Fibroblast of lung (primary cell): Measurements from ENCODE around the gene FN3K. TPM values are rescaled to one million over a fixed set of nuclear protein-coding genes. Genes with fewer than 3 reads are reported as not detected.

Source experiments
- DNase-seq, 2 donors: peaks; one replicate each; pipeline versions ENCODE4 v3.0.0 to v3.0.0-alpha.2; 2010; ENCODE audit warnings: low read depth in 2 of 2
- H2AFZ ChIP-seq: 2 replicates; pipeline ENCODE4 v1.5.1; 2012; ENCODE audit warnings: low read length, control low read depth, inconsistent platforms
- H3K27ac ChIP-seq: 2 replicates; pipeline ENCODE4 v1.5.1; 2011; ENCODE audit warnings: low read length, control low read depth; ENCODE audit not compliant: insufficient read depth
- H3K27me3 ChIP-seq: 2 replicates; pipeline ENCODE4 v1.5.1; 2011; ENCODE audit warnings: mild to moderate bottlenecking, low read length; ENCODE audit not compliant: control insufficient read depth, insufficient read depth
- H3K36me3 ChIP-seq: 2 replicates; pipeline ENCODE4 v1.5.1; 2011; ENCODE audit warnings: low read length; ENCODE audit not compliant: control insufficient read depth, insufficient read depth
- H3K4me1 ChIP-seq: 2 replicates; pipeline ENCODE4 v1.5.1; 2011; ENCODE audit warnings: low read length; ENCODE audit not compliant: control insufficient read depth, insufficient read depth; ENCODE audit errors: extremely low read depth
- H3K4me2 ChIP-seq: 2 replicates; pipeline ENCODE4 v1.5.1; 2011; ENCODE audit warnings: low read length, control low read depth; ENCODE audit not compliant: insufficient read depth; ENCODE audit errors: extremely low read depth
- H3K4me3 ChIP-seq, 4 experiments: fragments of 200-600 bp in 1 of 4; sonication (generic) in 1 of 4; replicated peaks in 1 of 4; 2 replicates each; pipeline ENCODE4 v1.5.1; 2011 to 2016; ENCODE audit warnings: low read length in 4 of 4, low read depth in 3 of 4, mild to moderate bottlenecking in 3 of 4, control low read depth in 2 of 4, inconsistent platforms in 1 of 4, mixed read lengths in 1 of 4; ENCODE audit not compliant: insufficient read depth in 1 of 4; ENCODE audit errors: control extremely low read depth in 1 of 4
- H3K79me2 ChIP-seq: 2 replicates; pipeline ENCODE4 v1.5.1; 2012; ENCODE audit warnings: mild to moderate bottlenecking, low read length, inconsistent platforms; ENCODE audit not compliant: control insufficient read depth, insufficient read depth
- H3K9ac ChIP-seq: 2 replicates; pipeline ENCODE4 v1.5.1; 2011; ENCODE audit warnings: mild to moderate bottlenecking, low read length, control low read depth; ENCODE audit not compliant: insufficient read depth
- H3K9me3 ChIP-seq: 2 replicates; pipeline ENCODE4 v1.5.1; 2012; ENCODE audit warnings: low read depth, low read length; ENCODE audit not compliant: control insufficient read depth, insufficient read depth
- H4K20me1 ChIP-seq: 2 replicates; pipeline ENCODE4 v1.5.1; 2011; ENCODE audit warnings: low read length; ENCODE audit not compliant: control insufficient read depth, insufficient read depth; ENCODE audit errors: extremely low read depth
- CTCF ChIP-seq, 2 donors: IDR thresholded peaks in 1 of 2; conservative IDR thresholded peaks in 1 of 2; 1 replicate in 1 of 2; 2 replicates in 1 of 2; pipeline ENCODE4 v1.5.1; 2011 to 2012; ENCODE audit warnings: low read length in 2 of 2, control low read depth in 1 of 2, inconsistent platforms in 1 of 2, low read depth in 1 of 2, mild to moderate bottlenecking in 1 of 2
- EZH2 ChIP-seq: IDR thresholded peaks from 2 replicates; pipeline ENCODE4 v1.5.1; 2012; ENCODE audit warnings: low read length, control low read depth, mild to moderate bottlenecking; ENCODE audit errors: missing control alignments
- polyA plus RNA-seq, 2 donors: library from polyadenylated mRNA; depleted of rRNA in 1 of 2; stranded (reverse) in 1 of 2; unstranded in 1 of 2; fragments of >200 nt; gene quantifications; 2 replicates each; pipeline ENCODE4 v1.2.1, GENCODE V29; 2011 to 2012; ENCODE audit warnings: missing spikeins in 1 of 2
- total RNA-seq: library from RNA; depleted of rRNA; stranded (reverse); fragments of >200 nt; gene quantifications from 2 replicates; pipeline ENCODE4 v1.2.1, GENCODE V29; 2014

The FN3K gene
- total and polyA plus RNA-seq, 2 donors (not counting 1 experiment from before 2014, with no cell fraction given), result 0.61 to 8.9 TPM

- TF ChIP-seq EZH2, result no peak
- no peak for TF ChIP-seq CTCF (conservative IDR thresholded peaks at IDR 0.05 in 1 of 2, IDR thresholded peaks at IDR 0.05 in 1 of 2; ENCODE audit: low read depth in 1 of 2, low read length in 2 of 2)
- DNase-seq, result no peak
Measured at GRCh38 chr17:82786427-82786826, 51.0 kb downstream of the FN3K start.

GRCh38 chr17:82787081-82787848 lies 51.9 kb downstream of the FN3K start:
- Histone ChIP-seq H3K4me3 (no peak overlapping the region), H3K36me3 (peaks cover 13% of the 10 kb centered on the region), H3K4me1 (peaks cover 3% of the 10 kb centered on the region), H2AFZ (no peak overlapping the region), H4K20me1 (no peaks in the 10 kb centered on the region), H3K9ac (no peak overlapping the region), H3K27me3 (no peaks in the 10 kb centered on the region), H3K79me2 (no peaks in the 10 kb centered on the region), H3K4me2 (no peak overlapping the region), H3K9me3 (no peaks in the 10 kb centered on the region), H3K27ac (no peak overlapping the region)
- no peak for TF ChIP-seq CTCF (conservative IDR thresholded peaks at IDR 0.05 in 1 of 2, IDR thresholded peaks at IDR 0.05 in 1 of 2; ENCODE audit: low read depth in 1 of 2, low read length in 2 of 2)
- no peak for TF ChIP-seq EZH2
- peak in 1 of 2 donors; percentile 85 for DNase-seq

More at GRCh38 chr17:82786427-82786826, 51.0 kb downstream of the FN3K start:
- Histone ChIP-seq H3K36me3 (peaks cover 12% of the 10 kb centered on the region), H4K20me1 (no peaks in the 10 kb centered on the region), H3K9me3 (no peaks in the 10 kb centered on the region), H3K27ac (no peak overlapping the region), H3K9ac (no peak overlapping the region), H3K4me2 (no peak overlapping the region), H3K4me1 (peaks cover 3% of the 10 kb centered on the region), H3K79me2 (no peaks in the 10 kb centered on the region), H3K4me3 (no peak overlapping the region), H2AFZ (no peak overlapping the region), H3K27me3 (no peaks in the 10 kb centered on the region)

DNA sequence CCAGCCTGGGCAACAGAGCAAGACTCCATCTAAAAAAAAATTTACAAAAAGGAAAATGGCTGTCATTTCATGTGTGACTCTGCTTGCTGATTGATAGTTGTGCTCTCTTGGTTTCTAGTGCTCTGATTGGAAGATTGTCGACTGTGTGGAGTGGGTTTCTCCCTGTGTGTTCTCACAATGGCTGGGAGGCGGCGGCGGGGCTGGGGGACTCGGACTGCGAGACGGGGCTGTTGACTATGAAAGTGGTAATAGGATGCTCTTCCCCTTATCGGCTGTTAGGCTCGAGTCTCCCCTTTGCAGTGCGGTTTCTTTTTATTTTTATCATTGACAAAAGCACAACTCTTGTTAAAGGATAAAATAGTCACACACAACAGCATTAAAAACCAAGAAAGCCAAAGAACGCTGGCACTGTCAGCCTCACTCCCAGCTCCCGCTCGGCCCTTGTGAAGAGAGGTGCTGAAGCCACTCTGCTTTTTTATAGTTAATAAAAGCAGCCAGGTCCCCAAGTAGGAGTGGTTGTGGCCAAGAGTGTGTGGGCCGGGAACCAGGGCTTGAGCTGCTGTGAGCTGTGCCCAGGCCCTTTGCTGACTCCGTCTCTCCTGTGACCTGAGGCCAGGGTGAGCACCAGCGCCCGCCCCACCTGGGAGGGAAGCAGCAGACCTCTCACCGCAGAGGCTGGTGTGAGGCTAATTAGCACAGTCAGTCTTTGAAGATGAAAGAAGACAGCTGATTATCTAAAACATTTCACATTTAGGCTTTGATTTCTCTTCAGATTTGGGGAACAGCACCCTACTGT lies 53.0 kb downstream of the FN3K start:
- no peaks in the 10 kb centered on the region for H4K20me1 ChIP-seq
- H3K4me3 ChIP-seq, result no peak overlapping the region
- no peak overlapping the region for H3K9ac ChIP-seq
- DNase-seq, result no peak
- no peak overlapping the region for H3K27ac ChIP-seq
- H3K9me3 ChIP-seq, result no peaks in the 10 kb centered on the region
- H3K27me3 ChIP-seq, result no peaks in the 10 kb centered on the region
- H3K4me1 ChIP-seq, result peaks cover 3% of the 10 kb centered on the region
- no peak overlapping the region for H2AFZ ChIP-seq
- H3K79me2 ChIP-seq, result no peaks in the 10 kb centered on the region
- no peak overlapping the region for H3K4me2 ChIP-seq
- H3K36me3 ChIP-seq, result peaks cover 8% of the 10 kb centered on the region
- TF ChIP-seq CTCF (conservative IDR thresholded peaks at IDR 0.05 in 1 of 2, IDR thresholded peaks at IDR 0.05 in 1 of 2; ENCODE audit: low read depth in 1 of 2, low read length in 2 of 2) (no peak), EZH2 (no peak)
